Stomach smooth muscle (tissue), 2 donors: ENCODE measurements around the gene ACOT9.

ENCODE experiments used
- H3K27ac ChIP-seq: one replicate; pipeline ENCODE4 v1.7.0; 2013; ENCODE audit warnings: mild to moderate bottlenecking, low read length, inconsistent platforms
- H3K27me3 ChIP-seq, 2 donors: one replicate each; pipeline ENCODE4 v1.7.0; 2013; ENCODE audit warnings: low read length in 2 of 2; ENCODE audit not compliant: insufficient read depth in 2 of 2, control insufficient read depth in 1 of 2
- H3K36me3 ChIP-seq, 2 donors: one replicate each; pipeline ENCODE4 v1.7.0; 2013; ENCODE audit warnings: low read length in 2 of 2; ENCODE audit not compliant: control insufficient read depth in 2 of 2, insufficient read depth in 2 of 2
- H3K4me1 ChIP-seq: one replicate; pipeline ENCODE4 v1.7.0; 2013; ENCODE audit warnings: low read length; ENCODE audit not compliant: control insufficient read depth, insufficient read depth
- H3K4me3 ChIP-seq, 2 donors: one replicate each; pipeline ENCODE4 v1.7.0; 2013; ENCODE audit warnings: low read length in 2 of 2
- H3K9ac ChIP-seq, 2 donors: one replicate each; pipeline ENCODE4 v1.7.0; 2013; ENCODE audit warnings: low read length in 2 of 2, mild to moderate bottlenecking in 1 of 2
- H3K9me3 ChIP-seq, 2 donors: one replicate each; pipeline ENCODE4 v1.7.0; 2013; ENCODE audit warnings: low read length in 2 of 2; ENCODE audit not compliant: control insufficient read depth in 2 of 2
- donor health status: healthy.
- donor health status: Pancreatic carcinoma.

ACOT9 gene

GRCh38 chrX:23742697-23743622 lies at the start of gene ACOT9:
TSS of gene ACOT9 (minus strand) at chrX:23743276. CDS start at chrX:23743144, 132 bp downstream.
- Histone ChIP-seq H3K9me3 (no peaks in the 10 kb centered on the region), H3K9ac (peak within 1 kb of the TSS; percentile 90 to 95), H3K27me3 (no peaks in the 10 kb centered on the region), H3K4me1 (peaks cover 3% of the 10 kb centered on the region), H3K36me3 (no peaks in the 10 kb centered on the region), H3K27ac (peak within 1 kb of the TSS; percentile 96), H3K4me3 (peak within 1 kb of the TSS; percentile 75 to 79)

GRCh38 chrX:23790155-23790497 lies 47.0 kb upstream of the ACOT9 start:
- Histone ChIP-seq H3K4me1 (no peaks in the 10 kb centered on the region), H3K27me3 (no peaks in the 10 kb centered on the region), H3K9me3 (no peaks in the 10 kb centered on the region), H3K4me3 (no peak overlapping the region), H3K36me3 (peaks cover 5 to 6% of the 10 kb centered on the region in 2 donors), H3K9ac (no peak overlapping the region), H3K27ac (no peak overlapping the region)

DNA sequence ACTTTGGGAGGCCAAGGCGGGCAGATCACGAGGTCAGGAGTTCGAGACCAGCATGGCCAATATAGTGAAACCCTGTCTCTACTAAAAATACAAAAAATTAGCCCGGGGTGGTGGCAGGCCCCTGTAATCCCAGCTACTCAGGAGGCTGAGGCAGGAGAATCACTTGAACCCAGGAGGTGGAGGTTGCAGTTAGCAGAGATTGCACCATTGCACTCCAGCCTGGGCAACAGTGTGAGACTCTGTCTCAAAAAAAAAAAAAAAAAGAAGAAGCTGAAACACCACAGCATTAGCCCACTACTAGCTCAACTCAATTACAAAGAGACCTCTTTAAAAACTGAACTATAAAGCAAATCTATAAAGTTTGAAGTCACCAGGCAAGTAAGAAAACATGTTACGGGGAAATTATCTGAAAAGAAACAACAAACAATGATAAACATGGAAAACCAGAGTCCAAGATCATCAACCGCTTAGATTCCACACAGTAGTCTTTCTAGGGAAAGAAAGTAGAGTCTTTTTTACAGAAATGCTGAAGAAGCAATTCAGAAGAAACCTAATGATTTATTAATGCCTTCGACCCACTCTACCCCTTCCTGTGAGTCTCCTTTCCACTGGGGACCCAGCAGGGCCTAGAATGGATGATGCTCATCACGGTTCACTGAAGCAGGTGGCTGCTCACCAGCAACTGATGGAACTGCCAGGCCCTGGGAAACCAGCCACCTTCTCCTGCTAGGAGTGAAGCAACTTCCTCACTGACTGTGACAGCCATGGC lies 46.5 kb upstream of the ACOT9 start:
- no peak overlapping the region for H3K9ac ChIP-seq
- no peaks in the 10 kb centered on the region for H3K27me3 ChIP-seq
- H3K27ac ChIP-seq = no peak overlapping the region
- no peak overlapping the region for H3K4me3 ChIP-seq
- no peaks in the 10 kb centered on the region for H3K4me1 ChIP-seq
- H3K36me3 ChIP-seq = peaks cover 6 to 10% of the 10 kb centered on the region in 2 donors
- H3K9me3 ChIP-seq = no peaks in the 10 kb centered on the region

DNA sequence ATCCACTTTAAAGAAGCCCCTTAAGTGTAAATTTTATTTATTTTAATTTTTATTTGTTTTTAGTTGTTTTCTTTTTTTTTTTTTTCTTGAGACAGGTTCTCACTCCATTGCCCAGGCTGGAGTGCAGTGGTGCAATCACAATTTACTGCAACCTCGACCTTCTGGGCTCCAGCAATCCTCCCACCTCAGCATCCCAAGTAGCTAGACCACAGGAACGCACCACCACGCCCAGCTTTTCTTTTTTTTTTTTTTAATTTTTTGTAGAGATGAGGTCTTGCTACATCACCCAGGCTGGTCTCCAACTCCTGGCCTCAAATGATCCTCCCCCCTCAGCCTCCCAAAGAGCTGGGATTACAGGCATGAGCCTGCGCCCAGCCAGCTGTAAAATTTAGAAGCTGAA lies 45.9 kb upstream of the ACOT9 start:
- Histone ChIP-seq H3K9ac (no peak overlapping the region), H3K4me1 (no peaks in the 10 kb centered on the region), H3K4me3 (no peak overlapping the region), H3K27me3 (no peaks in the 10 kb centered on the region), H3K27ac (no peak overlapping the region), H3K9me3 (no peaks in the 10 kb centered on the region), H3K36me3 (peaks cover 6 to 10% of the 10 kb centered on the region in 2 donors)

GRCh38 chrX:23788521-23788920 lies 45.4 kb upstream of the ACOT9 start:
- peaks cover 6 to 10% of the 10 kb centered on the region in 2 donors for H3K36me3 ChIP-seq
- no peak overlapping the region for H3K4me3 ChIP-seq
- no peaks in the 10 kb centered on the region for H3K9me3 ChIP-seq
- H3K9ac ChIP-seq = no peak overlapping the region
- no peaks in the 10 kb centered on the region for H3K27me3 ChIP-seq
- no peak overlapping the region for H3K27ac ChIP-seq
- no peaks in the 10 kb centered on the region for H3K4me1 ChIP-seq

DNA sequence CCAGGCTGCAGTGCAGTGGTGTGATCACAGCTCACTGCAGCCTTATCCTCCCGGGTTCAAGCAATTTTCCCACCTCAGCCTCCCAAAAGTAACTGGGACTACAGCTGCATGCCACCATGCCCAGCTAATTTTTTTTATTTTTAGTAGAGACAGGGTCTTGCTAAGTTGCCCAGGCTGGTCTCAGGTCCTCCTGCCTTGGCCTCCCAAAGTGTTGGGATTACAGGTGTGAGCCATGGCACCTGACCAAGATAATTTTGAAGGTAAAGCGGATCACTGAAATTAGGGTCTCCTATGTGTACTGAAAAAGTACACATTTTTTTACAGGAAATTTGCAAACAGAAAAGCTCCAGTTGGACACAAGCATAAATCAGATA lies 44.7 kb upstream of the ACOT9 start:
- H3K4me3 ChIP-seq = no peak overlapping the region
- peaks cover 6 to 10% of the 10 kb centered on the region in 2 donors for H3K36me3 ChIP-seq
- no peak overlapping the region for H3K27ac ChIP-seq
- no peaks in the 10 kb centered on the region for H3K4me1 ChIP-seq
- H3K27me3 ChIP-seq = no peaks in the 10 kb centered on the region
- no peak overlapping the region for H3K9ac ChIP-seq
- no peaks in the 10 kb centered on the region for H3K9me3 ChIP-seq

GRCh38 chrX:23786268-23786815 lies 43.3 kb upstream of the ACOT9 start:
- Histone ChIP-seq H3K4me1 (peaks cover 2% of the 10 kb centered on the region), H3K27me3 (no peaks in the 10 kb centered on the region), H3K27ac (no peak overlapping the region), H3K9me3 (no peaks in the 10 kb centered on the region), H3K9ac (no peak overlapping the region), H3K4me3 (no peak overlapping the region), H3K36me3 (peaks cover 6 to 10% of the 10 kb centered on the region in 2 donors)

GRCh38 chrX:23785580-23785979 lies 42.5 kb upstream of the ACOT9 start:
- H3K4me1 ChIP-seq = peaks cover 2% of the 10 kb centered on the region
- no peak overlapping the region for H3K27ac ChIP-seq
- H3K36me3 ChIP-seq = peaks cover 6 to 10% of the 10 kb centered on the region in 2 donors
- no peaks in the 10 kb centered on the region for H3K27me3 ChIP-seq
- peak overlapping the region; percentile 27 to 88 for H3K4me3 ChIP-seq
- no peaks in the 10 kb centered on the region for H3K9me3 ChIP-seq
- H3K9ac ChIP-seq = no peak overlapping the region

- Histone ChIP-seq H3K9ac (peak overlapping the region in 1 of 2 donors; percentile 51), H3K9me3 (no peaks in the 10 kb centered on the region), H3K36me3 (peaks cover 6 to 10% of the 10 kb centered on the region in 2 donors), H3K27ac (no peak overlapping the region), H3K4me3 (peak overlapping the region; percentile 84 to 88), H3K27me3 (no peaks in the 10 kb centered on the region), H3K4me1 (peaks cover 2% of the 10 kb centered on the region)
Measured at GRCh38 chrX:23784470-23785331, 41.6 kb upstream of the ACOT9 start.
